Lower lobe of right lung (tissue), 2 donors: ENCODE measurements around the gene PLEKHA5. TPM values are rescaled to one million over a fixed set of nuclear protein-coding genes. Genes with fewer than 3 reads are reported as not detected.

ENCODE experiments used
- ATAC-seq, 2 donors: fragments of 200-7000 bp; cut with Tn5 transposase; one replicate each; pipeline ENCODE4 v1.9.1; 2020 to 2022; ENCODE audit warnings: mild to moderate bottlenecking in 2 of 2, moderate library complexity in 2 of 2
- DNase-seq: peaks from one replicate; pipeline ENCODE4 v3.0.0-alpha.2; 2020
- H3K27ac ChIP-seq: fragments of 200-600 bp; one replicate; pipeline ENCODE4 v1.8.0; 2022
- H3K27me3 ChIP-seq: fragments of 200-600 bp; one replicate; pipeline ENCODE4 v1.8.0; 2022; ENCODE audit warnings: low read depth
- H3K36me3 ChIP-seq: fragments of 200-600 bp; one replicate; pipeline ENCODE4 v1.8.0; 2022; ENCODE audit warnings: mild to moderate bottlenecking
- H3K4me1 ChIP-seq: fragments of 200-600 bp; one replicate; pipeline ENCODE4 v1.8.0; 2022
- H3K4me3 ChIP-seq: fragments of 200-600 bp; one replicate; pipeline ENCODE4 v1.8.0; 2022; ENCODE audit warnings: mild to moderate bottlenecking
- H3K9me3 ChIP-seq: fragments of 200-600 bp; one replicate; pipeline ENCODE4 v1.8.0; 2022
- intact Hi-C: fragments of 100-400 bp; cut with DNase I; formaldehyde crosslinking; loops from one replicate; pipeline ENCODE4 v1.11.0; 2022
- total RNA-seq: library from RNA; stranded (reverse); fragmentation: NEBNext Ultra II Directional; extraction: Animal tissue kit (Norgen Biotek cat#: 25700); gene quantifications from one replicate; pipeline ENCODE4 v1.2.1, GENCODE V29; 2021
- TF ChIP-seq, protein P1 (sequence below): fragments of 200-600 bp; IDR thresholded peaks from one replicate; pipeline ENCODE4 v1.8.0; 2022; ENCODE audit warnings: antibody characterized with exemption, mild to moderate bottlenecking
- donor health status: DM: no; HTN: yes; CAD: no; lungs with severe emphysema.

The PLEKHA5 gene
- total RNA-seq, 1 donor from 2014 or later, result 29.2 TPM

GRCh38 chr12:19373586-19373985 lies 244.1 kb downstream of the PLEKHA5 start:
- H3K36me3 ChIP-seq, result peaks cover 19% of the 10 kb centered on the region
- H3K9me3 ChIP-seq, result no peaks in the 10 kb centered on the region
- no peak overlapping the region for H3K4me3 ChIP-seq
- no peaks in the 10 kb centered on the region for H3K27me3 ChIP-seq
- no peaks in the 10 kb centered on the region for H3K4me1 ChIP-seq
- no peak overlapping the region for H3K27ac ChIP-seq
- intact Hi-C loops, result no loop called here
- TF ChIP-seq, protein P1, sequence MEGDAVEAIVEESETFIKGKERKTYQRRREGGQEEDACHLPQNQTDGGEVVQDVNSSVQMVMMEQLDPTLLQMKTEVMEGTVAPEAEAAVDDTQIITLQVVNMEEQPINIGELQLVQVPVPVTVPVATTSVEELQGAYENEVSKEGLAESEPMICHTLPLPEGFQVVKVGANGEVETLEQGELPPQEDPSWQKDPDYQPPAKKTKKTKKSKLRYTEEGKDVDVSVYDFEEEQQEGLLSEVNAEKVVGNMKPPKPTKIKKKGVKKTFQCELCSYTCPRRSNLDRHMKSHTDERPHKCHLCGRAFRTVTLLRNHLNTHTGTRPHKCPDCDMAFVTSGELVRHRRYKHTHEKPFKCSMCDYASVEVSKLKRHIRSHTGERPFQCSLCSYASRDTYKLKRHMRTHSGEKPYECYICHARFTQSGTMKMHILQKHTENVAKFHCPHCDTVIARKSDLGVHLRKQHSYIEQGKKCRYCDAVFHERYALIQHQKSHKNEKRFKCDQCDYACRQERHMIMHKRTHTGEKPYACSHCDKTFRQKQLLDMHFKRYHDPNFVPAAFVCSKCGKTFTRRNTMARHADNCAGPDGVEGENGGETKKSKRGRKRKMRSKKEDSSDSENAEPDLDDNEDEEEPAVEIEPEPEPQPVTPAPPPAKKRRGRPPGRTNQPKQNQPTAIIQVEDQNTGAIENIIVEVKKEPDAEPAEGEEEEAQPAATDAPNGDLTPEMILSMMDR, result no peak
- no peak for ATAC-seq
- no peak for DNase-seq

DNA sequence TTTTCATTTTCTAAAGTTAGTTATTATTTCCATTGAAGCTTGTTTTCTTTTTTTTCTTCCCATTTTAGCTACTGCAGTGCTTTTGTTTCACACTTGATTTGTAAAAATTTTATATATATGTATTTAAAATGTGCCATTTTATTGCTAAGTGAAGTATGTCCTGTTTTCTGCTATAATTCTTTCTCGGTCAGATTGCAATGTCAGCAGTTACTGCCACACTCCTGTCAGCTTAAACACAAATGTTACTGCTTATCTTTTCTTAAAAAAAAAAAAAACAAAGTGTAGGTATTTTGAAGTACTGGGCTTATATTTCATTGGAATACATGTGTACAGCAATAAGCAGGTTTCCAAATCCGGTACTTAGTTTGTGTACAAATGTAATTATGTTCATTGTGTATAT lies 246.4 kb downstream of the PLEKHA5 start:
- H3K4me3 ChIP-seq, result no peak overlapping the region
- intact Hi-C loops, result no loop called here
- no peak for ATAC-seq
- H3K4me1 ChIP-seq, result no peaks in the 10 kb centered on the region
- DNase-seq, result no peak
- TF ChIP-seq, protein P1, result no peak
- no peaks in the 10 kb centered on the region for H3K9me3 ChIP-seq
- no peak overlapping the region for H3K27ac ChIP-seq
- H3K27me3 ChIP-seq, result no peaks in the 10 kb centered on the region
- H3K36me3 ChIP-seq, result peaks cover 20% of the 10 kb centered on the region

DNA sequence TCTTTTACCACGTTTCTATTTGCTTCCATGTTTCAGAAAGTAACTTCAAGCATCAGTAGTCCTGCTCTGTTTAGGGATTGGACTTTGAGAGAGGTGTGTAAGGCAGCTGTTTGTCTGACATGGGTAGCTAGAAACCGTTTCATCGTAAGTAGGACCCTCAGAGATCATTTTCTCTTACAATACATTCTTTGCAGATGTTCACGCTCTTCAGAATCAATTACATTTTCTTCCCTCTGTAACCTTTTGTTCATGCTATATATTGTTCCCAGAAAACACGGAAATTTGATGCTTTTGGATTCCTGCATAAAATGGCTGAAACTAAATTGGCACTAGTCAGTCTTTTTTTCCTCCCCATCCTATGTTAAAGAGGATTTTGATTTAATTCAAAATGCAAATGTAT lies 247.2 kb downstream of the PLEKHA5 start:
- ATAC-seq, result no peak
- intact Hi-C loops, result no loop called here
- H3K27me3 ChIP-seq, result no peaks in the 10 kb centered on the region
- H3K36me3 ChIP-seq, result peaks cover 12% of the 10 kb centered on the region
- TF ChIP-seq, protein P1, result no peak
- H3K4me3 ChIP-seq, result no peak overlapping the region
- DNase-seq, result no peak
- no peak overlapping the region for H3K27ac ChIP-seq
- H3K4me1 ChIP-seq, result no peaks in the 10 kb centered on the region
- no peaks in the 10 kb centered on the region for H3K9me3 ChIP-seq

- Histone ChIP-seq H3K27ac (no peak overlapping the region), H3K4me3 (no peak overlapping the region), H3K27me3 (no peaks in the 10 kb centered on the region), H3K4me1 (no peaks in the 10 kb centered on the region), H3K9me3 (no peaks in the 10 kb centered on the region), H3K36me3 (peaks cover 8% of the 10 kb centered on the region)
- DNase-seq (no peak), ATAC-seq (peak in 1 of 2 donors; percentile 42)
- intact Hi-C loops, result no loop called here
- TF ChIP-seq, protein P1, result no peak
Measured at GRCh38 chr12:19382111-19382526, 252.6 kb downstream of the PLEKHA5 start.

GRCh38 chr12:19382563-19382962 lies 253.0 kb downstream of the PLEKHA5 start:
- H3K4me3 ChIP-seq, result no peak overlapping the region
- no peak overlapping the region for H3K27ac ChIP-seq
- TF ChIP-seq, protein P1, result no peak
- H3K4me1 ChIP-seq, result no peaks in the 10 kb centered on the region
- H3K9me3 ChIP-seq, result no peaks in the 10 kb centered on the region
- ATAC-seq (no peak), DNase-seq (no peak)
- H3K27me3 ChIP-seq, result no peaks in the 10 kb centered on the region
- peaks cover 8% of the 10 kb centered on the region for H3K36me3 ChIP-seq
- intact Hi-C loops, result no loop called here

DNA sequence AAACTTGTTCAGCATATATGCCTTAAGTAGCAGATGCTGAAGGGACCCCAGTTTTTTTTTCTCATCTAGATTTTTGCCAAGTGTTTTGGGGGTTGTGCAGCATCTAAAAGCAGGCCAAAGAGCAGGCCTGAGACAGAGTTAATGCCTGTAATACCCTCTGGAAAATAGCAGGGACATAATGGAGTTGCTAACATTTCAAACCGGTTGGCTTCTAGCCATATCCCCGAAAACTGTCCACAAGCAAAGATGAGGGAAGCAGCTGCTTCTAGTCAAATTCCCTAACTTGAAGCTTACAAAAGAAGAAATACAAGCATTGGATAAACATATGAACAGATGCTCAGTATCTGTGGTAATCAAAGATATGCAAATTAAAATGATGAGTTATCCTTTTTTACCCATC lies 257.6 kb downstream of the PLEKHA5 start:
- TF ChIP-seq, protein P1, result no peak
- DNase-seq, result no peak
- Histone ChIP-seq H3K36me3 (no peaks in the 10 kb centered on the region), H3K27me3 (no peaks in the 10 kb centered on the region), H3K9me3 (no peaks in the 10 kb centered on the region), H3K4me3 (no peak overlapping the region), H3K27ac (no peak overlapping the region), H3K4me1 (no peaks in the 10 kb centered on the region)
- no peak for ATAC-seq
- intact Hi-C loops, result no loop called here
